GM12874 (cell line): Measurements from ENCODE around the gene IL10.
A peak's percentile ranks its signal among the peaks of the same experiment; 100 is the strongest.

Experiments
- TF ChIP-seq, protein P1 (sequence below): IDR thresholded peaks from 2 replicates; pipeline ENCODE4 v1.5.1; 2011; ENCODE audit warnings: low read depth, mild to moderate bottlenecking, control low read depth, low read length, moderate library complexity; ENCODE audit not compliant: insufficient read depth

IL10 gene

DNA sequence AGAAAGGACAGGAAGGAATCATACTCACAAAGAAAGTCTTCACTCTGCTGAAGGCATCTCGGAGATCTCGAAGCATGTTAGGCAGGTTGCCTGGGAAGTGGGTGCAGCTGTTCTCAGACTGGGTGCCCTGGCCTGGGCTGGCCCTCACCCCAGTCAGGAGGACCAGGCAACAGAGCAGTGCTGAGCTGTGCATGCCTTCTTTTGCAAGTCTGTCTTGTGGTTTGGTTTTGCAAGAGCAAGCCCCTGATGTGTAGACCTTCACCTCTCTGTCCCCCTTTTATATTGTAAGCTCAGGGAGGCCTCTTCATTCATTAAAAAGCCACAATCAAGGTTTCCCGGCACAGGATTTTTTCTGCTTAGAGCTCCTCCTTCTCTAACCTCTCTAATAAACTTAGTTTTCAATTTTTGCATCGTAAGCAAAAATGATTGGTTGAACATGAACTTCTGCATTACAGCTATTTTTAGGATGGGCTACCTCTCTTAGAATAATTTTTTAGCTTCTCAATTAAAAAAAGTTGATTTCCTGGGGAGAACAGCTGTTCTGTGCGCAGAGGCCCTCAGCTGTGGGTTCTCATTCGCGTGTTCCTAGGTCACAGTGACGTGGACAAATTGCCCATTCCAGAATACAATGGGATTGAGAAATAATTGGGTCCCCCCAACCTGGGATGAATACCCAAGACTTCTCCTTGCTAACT, at the start of gene IL10:
Gene IL10, minus strand, starts transcription at position 252 of the 695 bp plus-strand sequence. Its CDS starts 59 bp downstream, at position 193.
- TF ChIP-seq, protein P1, sequence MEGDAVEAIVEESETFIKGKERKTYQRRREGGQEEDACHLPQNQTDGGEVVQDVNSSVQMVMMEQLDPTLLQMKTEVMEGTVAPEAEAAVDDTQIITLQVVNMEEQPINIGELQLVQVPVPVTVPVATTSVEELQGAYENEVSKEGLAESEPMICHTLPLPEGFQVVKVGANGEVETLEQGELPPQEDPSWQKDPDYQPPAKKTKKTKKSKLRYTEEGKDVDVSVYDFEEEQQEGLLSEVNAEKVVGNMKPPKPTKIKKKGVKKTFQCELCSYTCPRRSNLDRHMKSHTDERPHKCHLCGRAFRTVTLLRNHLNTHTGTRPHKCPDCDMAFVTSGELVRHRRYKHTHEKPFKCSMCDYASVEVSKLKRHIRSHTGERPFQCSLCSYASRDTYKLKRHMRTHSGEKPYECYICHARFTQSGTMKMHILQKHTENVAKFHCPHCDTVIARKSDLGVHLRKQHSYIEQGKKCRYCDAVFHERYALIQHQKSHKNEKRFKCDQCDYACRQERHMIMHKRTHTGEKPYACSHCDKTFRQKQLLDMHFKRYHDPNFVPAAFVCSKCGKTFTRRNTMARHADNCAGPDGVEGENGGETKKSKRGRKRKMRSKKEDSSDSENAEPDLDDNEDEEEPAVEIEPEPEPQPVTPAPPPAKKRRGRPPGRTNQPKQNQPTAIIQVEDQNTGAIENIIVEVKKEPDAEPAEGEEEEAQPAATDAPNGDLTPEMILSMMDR: no peak

DNA sequence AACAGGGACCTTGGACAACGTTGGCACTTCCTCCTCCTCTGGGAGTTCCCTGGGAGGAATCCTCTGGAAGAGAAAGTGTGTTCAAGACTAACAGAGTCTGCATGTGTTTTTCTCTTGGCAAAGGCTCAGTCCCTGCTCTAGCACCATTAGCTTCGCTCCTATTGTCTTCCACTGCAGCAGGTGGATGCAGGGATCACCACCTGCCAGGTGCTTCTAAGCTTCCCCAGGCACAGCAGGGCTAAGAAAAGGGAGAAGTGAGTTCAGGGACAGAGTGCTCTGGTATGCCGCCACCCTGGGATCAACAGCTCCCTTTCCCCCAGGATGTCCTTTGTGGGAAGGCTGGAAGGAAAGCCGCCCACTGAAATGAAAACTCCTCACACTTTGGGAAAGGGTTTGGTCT, 49.2 kb upstream of the IL10 start:
- TF ChIP-seq, protein P1: no peak

DNA sequence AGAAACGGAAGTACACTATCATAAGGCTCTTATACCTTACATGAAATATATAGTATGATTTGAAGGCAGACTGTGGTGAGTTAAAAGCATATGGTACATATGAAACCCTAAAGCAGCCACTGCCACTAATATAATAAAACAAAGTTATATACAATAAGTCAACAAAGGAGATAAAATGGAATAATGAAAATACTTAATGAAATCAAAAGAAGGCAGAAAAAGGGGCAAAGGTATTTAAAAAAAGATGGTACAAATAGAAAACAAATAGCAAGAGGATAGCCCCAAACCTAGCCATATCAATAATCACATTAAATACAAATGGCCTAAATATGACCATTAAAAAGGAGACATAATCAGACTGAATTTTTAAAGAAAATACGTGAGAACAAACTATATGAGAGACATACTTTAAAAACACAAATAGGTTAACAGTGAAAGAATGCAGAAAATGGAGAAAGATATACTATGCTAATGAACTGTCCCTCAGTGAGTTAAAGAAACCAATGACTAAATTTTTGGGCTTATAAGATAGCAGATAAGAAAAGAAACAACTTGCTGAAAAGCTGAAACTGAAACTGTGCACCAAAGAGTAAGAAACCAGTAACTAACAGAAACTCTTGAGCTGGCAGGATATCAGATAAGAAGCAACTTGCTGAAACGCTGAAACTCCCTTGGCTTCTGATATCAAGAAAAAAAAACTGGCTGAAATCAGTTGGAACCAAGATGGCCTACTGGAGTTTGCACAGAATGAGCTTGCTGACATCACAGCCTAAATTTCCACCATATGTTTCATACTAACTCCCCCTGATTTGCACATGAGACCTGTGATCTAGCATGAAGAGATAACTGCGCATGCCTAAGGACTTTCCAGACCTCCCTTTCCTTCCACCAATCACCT, 44.3 kb upstream of the IL10 start:
- TF ChIP-seq, protein P1: no peak

GRCh38 chr1:206814716-206815341, 42.5 kb upstream of the IL10 start:
- TF ChIP-seq, protein P1: no peak

DNA sequence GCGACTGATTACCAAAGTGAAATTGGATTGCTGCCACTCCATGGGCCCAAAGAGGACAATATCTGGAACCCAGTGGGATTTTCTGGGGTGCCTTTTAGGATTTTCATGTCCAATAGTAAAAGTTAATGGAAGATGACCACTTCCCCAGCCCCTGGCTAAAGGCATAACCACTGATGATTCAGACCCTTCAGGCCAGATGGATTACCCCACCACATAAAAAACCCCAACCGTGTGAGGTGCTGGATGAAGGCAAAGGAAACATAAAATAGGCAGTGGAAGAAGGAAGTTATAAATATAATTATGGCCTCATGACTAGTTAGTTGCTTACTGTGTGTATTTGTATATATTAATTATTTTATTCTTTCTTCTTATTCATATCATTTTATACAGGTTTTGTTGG, 40.2 kb upstream of the IL10 start:
- TF ChIP-seq, protein P1: no peak

- TF ChIP-seq, protein P1: peak; percentile 42; the same call in 1 of the 2 replicates
Measured at GRCh38 chr1:206809504-206810084, 37.3 kb upstream of the IL10 start.

DNA sequence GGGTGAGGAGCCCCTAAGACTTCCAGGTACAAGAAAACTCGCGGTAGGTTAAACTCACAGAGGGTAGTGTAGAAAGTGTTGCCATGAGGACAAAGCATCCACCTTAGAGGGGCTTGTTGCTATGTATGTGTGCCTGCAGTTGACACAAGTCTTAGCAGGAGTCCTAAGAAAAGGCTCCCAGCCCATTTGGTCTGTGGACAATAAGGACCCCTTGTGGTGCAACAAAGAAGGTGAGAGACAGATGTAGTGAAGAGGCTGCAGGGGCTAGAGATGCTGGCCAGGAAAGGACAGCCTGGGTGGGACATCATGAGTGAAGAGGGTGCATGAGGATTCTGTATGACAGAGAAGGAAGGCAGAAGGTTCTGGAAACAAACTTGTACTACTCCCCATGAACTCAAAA, 36.3 kb upstream of the IL10 start:
- TF ChIP-seq, protein P1: peak; percentile 63
